Endothelial cell (in vitro differentiated cells): ENCODE measurements around the gene FDX2. TPM values are rescaled to one million over a fixed set of nuclear protein-coding genes. Genes with fewer than 3 reads are reported as not detected.
A peak's percentile ranks its signal among the peaks of the same experiment; 100 is the strongest.

ENCODE experiments used
- DNase-seq: peaks from one replicate; pipeline ENCODE4 v3.0.0; 2021; ENCODE audit warnings: low spot score
- H3K27ac Mint-ChIP-seq: one replicate; pipeline ENCODE4 v1.8.0; 2021; ENCODE audit warnings: mixed read lengths, inconsistent platforms; ENCODE audit not compliant: unreplicated experiment
- H3K27me3 Mint-ChIP-seq: one replicate; pipeline ENCODE4 v1.8.0; 2021; ENCODE audit warnings: mild to moderate bottlenecking, moderate library complexity, mixed read lengths, inconsistent platforms; ENCODE audit not compliant: unreplicated experiment
- H3K36me3 Mint-ChIP-seq: one replicate; pipeline ENCODE4 v1.8.0; 2021; ENCODE audit warnings: mild to moderate bottlenecking, low read depth, mixed read lengths, inconsistent platforms; ENCODE audit not compliant: unreplicated experiment
- H3K4me1 Mint-ChIP-seq: one replicate; pipeline ENCODE4 v1.8.0; 2021; ENCODE audit warnings: mild to moderate bottlenecking, mixed read lengths, inconsistent platforms; ENCODE audit not compliant: unreplicated experiment
- H3K4me3 Mint-ChIP-seq: one replicate; pipeline ENCODE4 v1.8.0; 2021; ENCODE audit warnings: mild to moderate bottlenecking, mixed read lengths, inconsistent platforms; ENCODE audit not compliant: unreplicated experiment
- H3K9me3 Mint-ChIP-seq: one replicate; pipeline ENCODE4 v1.8.0; 2021; ENCODE audit warnings: mixed read lengths, inconsistent platforms; ENCODE audit not compliant: unreplicated experiment
- total RNA-seq: library from RNA; stranded (reverse); fragmentation: NEBNext Ultra II Directional; extraction: Animal tissue kit (Norgen Biotek cat#: 25700); gene quantifications from one replicate; pipeline ENCODE4 v1.2.1, GENCODE V29; 2021; ENCODE audit not compliant: unreplicated experiment
- TF ChIP-seq, protein P1 (sequence below): fragments of 200-600 bp; sonication (generic); IDR thresholded peaks from one replicate; pipeline ENCODE4 v1.5.0; 2021; ENCODE audit warnings: antibody characterized with exemption; ENCODE audit not compliant: unreplicated experiment

The FDX2 gene
- total RNA-seq, 1 donor from 2014 or later, result 18.9 TPM

DNA sequence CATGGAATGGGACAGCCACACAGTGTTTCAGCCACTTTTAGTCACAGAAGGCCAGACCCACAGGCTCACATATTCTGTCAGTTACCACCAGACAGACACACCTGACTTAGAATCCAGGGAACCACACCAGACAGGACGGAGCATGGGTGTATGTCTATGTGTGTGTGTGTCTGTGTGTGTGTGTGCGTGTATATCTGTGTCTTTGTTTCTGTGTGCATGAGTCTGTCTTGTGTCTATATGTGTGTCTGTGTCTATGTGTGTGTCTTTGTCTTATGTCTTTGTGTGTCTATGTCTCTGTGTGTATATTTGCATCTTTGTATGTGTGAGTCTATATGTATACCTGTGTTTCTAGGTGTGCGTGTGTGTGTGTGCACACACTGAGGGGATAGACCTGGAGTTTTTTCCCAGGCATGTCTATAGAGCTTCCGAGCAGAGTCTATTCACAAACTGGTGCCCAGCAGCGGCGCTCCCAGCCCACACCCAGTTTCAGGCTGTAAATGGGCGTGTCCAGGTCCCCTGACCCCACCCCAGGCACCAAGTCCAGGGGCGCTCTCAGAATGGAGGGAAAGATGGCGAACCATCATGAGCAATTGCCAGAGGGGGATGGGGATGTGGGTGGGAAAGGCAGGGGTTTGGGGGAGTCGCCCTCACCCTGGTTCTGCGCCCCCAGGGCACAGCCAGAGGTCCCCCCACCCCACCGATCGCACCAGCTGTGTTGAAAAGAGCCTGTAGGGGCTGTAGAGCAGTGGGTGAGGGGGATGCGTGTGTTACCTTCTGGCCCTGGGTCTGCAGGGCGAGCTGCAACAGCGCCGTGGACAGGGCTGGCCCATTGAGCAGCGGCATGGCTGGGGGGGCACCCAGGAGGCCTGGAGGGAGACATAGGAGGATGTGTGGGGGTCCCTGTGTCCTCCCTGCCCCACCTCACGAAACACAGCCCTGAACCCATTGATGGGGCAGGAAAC is 6.3 kb upstream of the FDX2 start:
- no peak for DNase-seq
- no peak overlapping the region for H3K27ac Mint-ChIP-seq
- no peaks in the 10 kb centered on the region for H3K4me1 Mint-ChIP-seq

GRCh38 chr19:10321417-10321797 is 5.6 kb upstream of the FDX2 start:
- no peaks in the 10 kb centered on the region for H3K4me1 Mint-ChIP-seq
- H3K4me3 Mint-ChIP-seq, result no peak overlapping the region
- H3K36me3 Mint-ChIP-seq, result peaks cover 18% of the 10 kb centered on the region
- DNase-seq, result no peak
- TF ChIP-seq, protein P1, sequence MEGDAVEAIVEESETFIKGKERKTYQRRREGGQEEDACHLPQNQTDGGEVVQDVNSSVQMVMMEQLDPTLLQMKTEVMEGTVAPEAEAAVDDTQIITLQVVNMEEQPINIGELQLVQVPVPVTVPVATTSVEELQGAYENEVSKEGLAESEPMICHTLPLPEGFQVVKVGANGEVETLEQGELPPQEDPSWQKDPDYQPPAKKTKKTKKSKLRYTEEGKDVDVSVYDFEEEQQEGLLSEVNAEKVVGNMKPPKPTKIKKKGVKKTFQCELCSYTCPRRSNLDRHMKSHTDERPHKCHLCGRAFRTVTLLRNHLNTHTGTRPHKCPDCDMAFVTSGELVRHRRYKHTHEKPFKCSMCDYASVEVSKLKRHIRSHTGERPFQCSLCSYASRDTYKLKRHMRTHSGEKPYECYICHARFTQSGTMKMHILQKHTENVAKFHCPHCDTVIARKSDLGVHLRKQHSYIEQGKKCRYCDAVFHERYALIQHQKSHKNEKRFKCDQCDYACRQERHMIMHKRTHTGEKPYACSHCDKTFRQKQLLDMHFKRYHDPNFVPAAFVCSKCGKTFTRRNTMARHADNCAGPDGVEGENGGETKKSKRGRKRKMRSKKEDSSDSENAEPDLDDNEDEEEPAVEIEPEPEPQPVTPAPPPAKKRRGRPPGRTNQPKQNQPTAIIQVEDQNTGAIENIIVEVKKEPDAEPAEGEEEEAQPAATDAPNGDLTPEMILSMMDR, result no peak
- H3K27me3 Mint-ChIP-seq, result peaks cover 8% of the 10 kb centered on the region
- no peaks in the 10 kb centered on the region for H3K9me3 Mint-ChIP-seq
- H3K27ac Mint-ChIP-seq, result no peak overlapping the region

More for the DNA sequence above, 6.3 kb upstream of the FDX2 start:
- Mint-ChIP-seq H3K36me3 (peaks cover 18% of the 10 kb centered on the region), H3K9me3 (no peaks in the 10 kb centered on the region), H3K27me3 (peaks cover 7% of the 10 kb centered on the region), H3K4me3 (peak overlapping the region; percentile 35)
- TF ChIP-seq, protein P1, result no peak

DNA sequence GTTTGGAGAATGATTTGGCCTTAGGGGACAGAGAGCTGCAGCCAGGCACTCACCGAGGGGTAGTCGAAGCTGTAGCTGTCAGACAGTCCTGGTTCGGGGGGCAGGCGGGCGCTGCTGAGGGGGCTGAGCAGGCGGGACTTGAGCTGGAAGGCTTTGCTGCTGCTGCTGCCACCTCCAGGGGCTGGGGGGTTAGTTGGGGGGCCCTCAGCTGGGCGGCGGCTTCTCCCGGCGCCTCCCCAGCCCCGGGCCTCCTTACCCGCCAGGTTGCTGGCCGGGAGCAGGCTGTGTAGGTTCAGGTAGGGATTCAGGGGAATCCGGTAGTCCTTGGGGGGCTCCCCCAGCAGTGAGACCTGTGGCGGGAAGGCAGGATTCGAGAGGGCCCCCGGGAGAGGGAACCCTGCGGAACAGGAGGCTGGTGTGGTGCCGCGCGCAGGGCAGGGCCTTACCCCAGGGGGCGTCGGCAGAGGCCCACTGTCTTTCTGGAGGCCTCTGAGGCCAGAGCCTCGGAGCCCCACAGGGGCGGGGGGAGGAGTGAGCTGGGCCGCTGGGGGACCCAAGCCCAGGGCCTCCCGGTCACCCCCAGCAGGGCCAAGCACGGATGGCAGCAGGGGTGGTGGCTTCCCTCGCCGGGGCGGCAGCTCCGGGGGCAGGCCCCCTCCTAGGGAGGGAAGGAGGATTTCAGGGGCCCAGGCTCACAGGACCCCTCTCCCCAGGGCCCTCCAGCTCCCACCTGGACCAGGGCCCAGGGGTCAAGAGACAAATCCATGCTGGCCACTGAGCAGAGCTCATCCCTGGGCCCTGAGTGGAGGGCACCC is 5.0 kb upstream of the FDX2 start:
- H3K27me3 Mint-ChIP-seq, result peaks cover 10% of the 10 kb centered on the region
- DNase-seq, result no peak
- H3K9me3 Mint-ChIP-seq, result no peaks in the 10 kb centered on the region
- H3K27ac Mint-ChIP-seq, result no peak overlapping the region
- no peak overlapping the region for H3K4me3 Mint-ChIP-seq
- H3K4me1 Mint-ChIP-seq, result no peaks in the 10 kb centered on the region
- peaks cover 18% of the 10 kb centered on the region for H3K36me3 Mint-ChIP-seq
- TF ChIP-seq, protein P1, result no peak

GRCh38 chr19:10318807-10319682 is 3.2 kb upstream of the FDX2 start:
- Mint-ChIP-seq H3K4me1 (peaks cover 6% of the 10 kb centered on the region), H3K9me3 (no peaks in the 10 kb centered on the region), H3K27me3 (peaks cover 12% of the 10 kb centered on the region), H3K27ac (no peak overlapping the region), H3K36me3 (peaks cover 24% of the 10 kb centered on the region), H3K4me3 (no peak overlapping the region)
- TF ChIP-seq, protein P1, result no peak
- DNase-seq, result no peak
